Measurements from ENCODE around the gene PPT2.

PPT2 gene

GRCh38 chr6:32140420-32141046, 13.4 kb upstream of the PPT2 start:
- TF ChIP-seq CTCF (IDR thresholded peaks at IDR 0.05): no peak

GRCh38 chr6:32146287-32146686, 7.7 kb upstream of the PPT2 start:
- no peak for TF ChIP-seq CTCF (IDR thresholded peaks at IDR 0.05)

- no peak for TF ChIP-seq CTCF (IDR thresholded peaks at IDR 0.05)
These were observed 7.3 kb upstream of the PPT2 start for GRCh38 chr6:32146687-32147086.

- TF ChIP-seq CTCF (IDR thresholded peaks at IDR 0.05): no peak
These were observed 6.4 kb upstream of the PPT2 start for GRCh38 chr6:32147401-32148132.

- TF ChIP-seq CTCF (IDR thresholded peaks at IDR 0.05): no peak
These were observed 5.5 kb upstream of the PPT2 start for GRCh38 chr6:32148289-32149091.

- no peak for TF ChIP-seq CTCF (IDR thresholded peaks at IDR 0.05)
These were observed 4.7 kb upstream of the PPT2 start for GRCh38 chr6:32149092-32149755.

All from LNCAP (cell line).